Stomach (tissue), 9 donors: ENCODE data around the gene PJA1. TPM values are rescaled to one million over a fixed set of nuclear protein-coding genes. Genes with fewer than 3 reads are reported as not detected.

Source experiments
- DNase-seq, 2 donors: peaks; one replicate each; pipeline versions ENCODE4 v3.0.0 to v3.0.0-alpha.2; 2013 to 2019
- H3K27ac ChIP-seq, 5 donors: fragments of 200-600 bp in 4 of 5; sonication (generic) in 4 of 5; one replicate each; pipeline ENCODE4 v1.5.1; 2013 to 2019; ENCODE audit warnings: mild to moderate bottlenecking in 1 of 5, moderate library complexity in 1 of 5
- H3K27me3 ChIP-seq, 3 donors: fragments of 200-600 bp; sonication (generic); one replicate each; pipeline ENCODE4 v1.5.1; 2017 to 2019; ENCODE audit warnings: mixed run types in 1 of 3
- H3K36me3 ChIP-seq, 4 donors: fragments of 200-600 bp; sonication (generic); 1 replicate in 3 of 4; 2 replicates in 1 of 4; pipeline ENCODE4 v1.5.1; 2016 to 2019
- H3K4me1 ChIP-seq, 4 donors: fragments of 200-600 bp; sonication (generic); one replicate each; pipeline ENCODE4 v1.5.1; 2016 to 2019
- H3K4me3 ChIP-seq, 4 donors: fragments of 200-600 bp; sonication (generic) in 3 of 4; one replicate each; pipeline ENCODE4 v1.5.1; 2016 to 2019; ENCODE audit warnings: mild to moderate bottlenecking in 1 of 4
- H3K9me3 ChIP-seq, 4 donors: fragments of 200-600 bp; sonication (generic); one replicate each; pipeline ENCODE4 v1.5.1; 2016 to 2019
- CTCF ChIP-seq, 7 experiments: fragments of 450-650 bp in 4 of 7; fragments of 200-600 bp in 3 of 7; sonication (generic) in 3 of 7; IDR thresholded peaks; one replicate each; pipeline ENCODE4 v1.5.1; 2016 to 2019; ENCODE audit warnings: antibody characterized with exemption in 7 of 7, control low read depth in 2 of 7, mild to moderate bottlenecking in 1 of 7
- EP300 ChIP-seq: sonication (generic); formaldehyde crosslinking; IDR thresholded peaks from one replicate; pipeline ENCODE4 v1.6.1; 2017; ENCODE audit warnings: antibody characterized with exemption
- POLR2A ChIP-seq, 4 donors: fragments of 450-650 bp; IDR thresholded peaks; one replicate each; pipeline ENCODE4 v1.6.1; 2016; ENCODE audit warnings: antibody characterized with exemption in 4 of 4, control low read depth in 2 of 4, mild to moderate bottlenecking in 1 of 4, moderate library complexity in 1 of 4
- POLR2AphosphoS5 ChIP-seq, 3 donors: sonication (generic); formaldehyde crosslinking; IDR thresholded peaks; one replicate each; pipeline ENCODE4 v1.6.1; 2016; ENCODE audit warnings: antibody characterized with exemption in 3 of 3
- WGBS, 5 donors: extraction: QIAGEN DNeasy Blood & Tissue Kit in 3 of 5; methylation state at CpG; one replicate each; pipeline versions ENCODE4 v1.1.5 to v1.1.7; 2013 to 2018; 5-methylcytosine and 5-hydroxymethylcytosine counted together
- intact Hi-C: fragments of 100-400 bp; cut with DNase I; formaldehyde crosslinking; loops from one replicate; pipeline ENCODE4 v1.15.1; 2023; ENCODE audit warnings: low total_unique reads
- polyA plus RNA-seq, 3 donors: library from polyadenylated mRNA; stranded (reverse); fragments of 200-250 nt; gene quantifications; one replicate each; pipeline ENCODE4 v1.2.3, GENCODE V29; 2013
- total RNA-seq, 5 donors: library from RNA; depleted of rRNA; stranded (reverse); fragments of >200 nt; gene quantifications; one replicate each; pipeline versions ENCODE4 v1.1.0 to v1.2.3, GENCODE V29; 2014 to 2016
- donor health status: healthy with polysubstance abuse.
- donor health status: Bipolar disorder and iron deficiency.
- donor health status: healthy.

PJA1 gene
- total and polyA plus RNA-seq, 8 donors = 1.7 to 41.4 (median 12.0) TPM

- Histone ChIP-seq H3K4me1 (no peaks in the 10 kb centered on the region), H3K4me3 (no peak overlapping the region), H3K9me3 (no peaks in the 10 kb centered on the region), H3K27me3 (peaks cover 0 to 31% (median 5%) of the 10 kb centered on the region in 3 donors), H3K27ac (no peak overlapping the region), H3K36me3 (no peaks in the 10 kb centered on the region)
- DNase-seq = no peak
- 70 to 86% (median 82%) methylated on average over 2 to 5 of the region's 5 CpGs for WGBS, 5 donors
- intact Hi-C loops = no loop called here
- TF ChIP-seq POLR2A (IDR thresholded peaks at IDR 0.05) (no peak), EP300 (no peak), CTCF (IDR thresholded peaks at IDR 0.05) (no peak), POLR2AphosphoS5 (IDR thresholded peaks at IDR 0.05) (no peak)
Measured at GRCh38 chrX:69148946-69149345, 16.3 kb downstream of the PJA1 start.

GRCh38 chrX:69146739-69147138 is 18.5 kb downstream of the PJA1 start:
- WGBS, 5 donors = 72 to 89% (median 77%) methylated on average over 4 of the region's 4 CpGs
- TF ChIP-seq POLR2AphosphoS5 (IDR thresholded peaks at IDR 0.05) (no peak), CTCF (IDR thresholded peaks at IDR 0.05) (no peak), EP300 (no peak), POLR2A (IDR thresholded peaks at IDR 0.05) (no peak)
- intact Hi-C loops = no loop called here
- no peak for DNase-seq
- no peaks in the 10 kb centered on the region for H3K36me3 ChIP-seq
- no peak overlapping the region for H3K4me3 ChIP-seq
- no peak overlapping the region for H3K27ac ChIP-seq
- H3K4me1 ChIP-seq = no peaks in the 10 kb centered on the region
- H3K9me3 ChIP-seq = no peaks in the 10 kb centered on the region
- H3K27me3 ChIP-seq = peaks cover 0 to 30% (median 5%) of the 10 kb centered on the region in 3 donors

- Histone ChIP-seq H3K36me3 (no peaks in the 10 kb centered on the region), H3K4me3 (no peak overlapping the region), H3K27me3 (peaks cover 0 to 22% (median 5%) of the 10 kb centered on the region in 3 donors), H3K27ac (no peak overlapping the region), H3K9me3 (no peaks in the 10 kb centered on the region), H3K4me1 (no peaks in the 10 kb centered on the region)
- DNase-seq = no peak
- WGBS, 5 donors = 85 to 95% (median 90%) methylated on average over 3 to 5 of the region's 5 CpGs
- TF ChIP-seq POLR2A (IDR thresholded peaks at IDR 0.05) = no peak
- TF ChIP-seq CTCF (IDR thresholded peaks at IDR 0.05) = no peak
- no peak for TF ChIP-seq EP300
- TF ChIP-seq POLR2AphosphoS5 (IDR thresholded peaks at IDR 0.05) = no peak
- intact Hi-C loops = no loop called here
Measured at GRCh38 chrX:69145714-69146113, 19.5 kb downstream of the PJA1 start.

- Histone ChIP-seq H3K9me3 (no peaks in the 10 kb centered on the region), H3K4me3 (no peak overlapping the region), H3K27ac (no peak overlapping the region), H3K4me1 (no peaks in the 10 kb centered on the region), H3K27me3 (peaks cover 0 to 15% (median 3%) of the 10 kb centered on the region in 3 donors), H3K36me3 (no peaks in the 10 kb centered on the region)
- TF ChIP-seq POLR2AphosphoS5 (IDR thresholded peaks at IDR 0.05) (no peak), EP300 (no peak), POLR2A (IDR thresholded peaks at IDR 0.05) (no peak), CTCF (IDR thresholded peaks at IDR 0.05) (no peak)
- intact Hi-C loops = no loop called here
- DNase-seq = no peak
- 64 to 83% (median 77%) methylated on average over 5 to 7 of the region's 7 CpGs for WGBS, 5 donors
Measured at GRCh38 chrX:69144838-69145680, 20.2 kb downstream of the PJA1 start.
